A673 (cell line): ENCODE results near the gene STYK1. TPM values are rescaled to one million over a fixed set of nuclear protein-coding genes. Genes with fewer than 3 reads are reported as not detected.

ENCODE experiments used
- BruUV-seq: library from RNA; stranded (reverse); fragments of 400-500 nt; replicated peaks from 2 replicates; lab custom pipeline; 2021; lab: Mats Ljungman, UMichigan
- CTCF ChIA-PET: fragments of 300-600 bp; sonication (Branson Sonifier 250); formaldehyde crosslinking; loops from one replicate; lab custom pipeline; 2022; ENCODE audit warnings: antibody characterized with exemption; lab: Charles Lee
- POLR2A ChIA-PET: fragments of 300-600 bp; sonication (Branson Sonifier 250); formaldehyde crosslinking; loops from one replicate; lab custom pipeline; 2022; ENCODE audit warnings: antibody characterized with exemption; ENCODE audit not compliant: low non-redundant PET; lab: Charles Lee
- DNase-seq: peaks from one replicate; pipeline ENCODE4 v3.0.0-alpha.2; 2015; ENCODE audit warnings: low spot score
- H3K27ac ChIP-seq: fragments of 200-600 bp; sonication (generic); 2 replicates; pipeline ENCODE4 v1.5.1; 2016; ENCODE audit warnings: mixed run types, low read depth, mild to moderate bottlenecking, mixed read lengths, antibody characterized with exemption, low read length; ENCODE audit not compliant: poor library complexity, severe bottlenecking
- H3K27me3 ChIP-seq: fragments of 200-600 bp; sonication (generic); replicated peaks from 2 replicates; pipeline ENCODE4 v1.6.1; 2017; ENCODE audit warnings: mixed run types, low read depth, mild to moderate bottlenecking, mixed read lengths, antibody characterized with exemption, low read length; ENCODE audit not compliant: insufficient read depth, poor library complexity
- H3K36me3 ChIP-seq: fragments of 200-600 bp; sonication (generic); 2 replicates; pipeline ENCODE4 v1.6.1; 2016; ENCODE audit warnings: mixed run types, mild to moderate bottlenecking, mixed read lengths, antibody characterized with exemption, low read length; ENCODE audit not compliant: insufficient read depth, poor library complexity, severe bottlenecking
- H3K4me1 ChIP-seq: fragments of 200-600 bp; sonication (generic); 2 replicates; pipeline ENCODE4 v1.6.1; 2017; ENCODE audit warnings: mixed run types, mild to moderate bottlenecking, mixed read lengths, antibody characterized with exemption, low read length; ENCODE audit not compliant: insufficient read depth, poor library complexity, severe bottlenecking
- H3K4me3 ChIP-seq: fragments of 200-600 bp; sonication (generic); 2 replicates; pipeline ENCODE4 v1.5.1; 2016; ENCODE audit warnings: low read depth, mixed run types, mild to moderate bottlenecking, mixed read lengths, low read length; ENCODE audit not compliant: poor library complexity, severe bottlenecking
- H3K9me3 ChIP-seq: fragments of 200-600 bp; sonication (generic); 2 replicates; pipeline ENCODE4 v1.6.1; 2016; ENCODE audit warnings: mixed run types, low read depth, mild to moderate bottlenecking, mixed read lengths, antibody characterized with exemption, low read length; ENCODE audit not compliant: poor library complexity, severe bottlenecking
- EZH2 ChIP-seq: fragments of 200-600 bp; sonication (generic); IDR thresholded peaks from 2 replicates; pipeline ENCODE4 v1.6.1; 2017; ENCODE audit warnings: borderline replicate concordance, low read depth, mild to moderate bottlenecking, mixed read lengths, antibody characterized with exemption, low read length; ENCODE audit not compliant: poor library complexity, severe bottlenecking
- intact Hi-C: fragments of 100-400 bp; cut with micrococcal nuclease; formaldehyde crosslinking; loops from one replicate; pipeline ENCODE4 v1.10.0; 2022; ENCODE audit not compliant: unreplicated experiment
- total RNA-seq: library from RNA; stranded (reverse); gene quantifications from 2 replicates; pipeline ENCODE4 v1.2.3, GENCODE V29; 2021
- TF ChIP-seq, protein P1 (sequence below): fragments of 300-800, 200-600 bp; sonication (generic); conservative IDR thresholded peaks from 2 replicates; pipeline ENCODE4 v1.5.1; 2017; ENCODE audit warnings: low read depth, mild to moderate bottlenecking, antibody characterized with exemption, low read length, moderate library complexity, mixed read lengths

The STYK1 gene
- total RNA-seq, 1 experiment from 2014 or later: 0.77 TPM

DNA sequence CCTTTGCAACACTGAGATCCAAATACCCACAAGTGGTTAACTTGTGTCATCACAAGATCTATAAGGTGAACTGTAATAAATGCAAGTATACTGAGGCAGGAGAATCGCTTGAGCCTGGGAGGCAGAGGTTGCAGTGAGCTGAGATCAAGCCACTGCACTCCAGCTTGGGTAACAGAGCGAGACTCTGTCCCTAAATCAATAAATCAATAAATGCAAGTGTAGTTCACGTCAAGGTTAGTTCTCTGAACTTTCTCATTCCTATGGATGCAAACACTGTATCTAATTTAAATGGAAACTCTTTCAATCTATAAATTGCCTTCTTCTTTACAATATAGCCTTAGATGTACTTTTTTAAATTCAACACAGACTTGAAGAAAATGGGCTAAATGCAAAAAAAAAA lies 63.7 kb downstream of the STYK1 start:
- no peak overlapping the region for H3K27ac ChIP-seq
- intact Hi-C loops: no loop called here
- DNase-seq: no peak
- no peak overlapping the region for H3K4me3 ChIP-seq
- H3K36me3 ChIP-seq: peaks cover 42% of the 10 kb centered on the region
- BruUV-seq: no TSS peak
- H3K9me3 ChIP-seq: no peaks in the 10 kb centered on the region
- H3K4me1 ChIP-seq: peaks cover 4% of the 10 kb centered on the region
- H3K27me3 ChIP-seq: no peaks in the 10 kb centered on the region
- TF ChIP-seq, protein P1, sequence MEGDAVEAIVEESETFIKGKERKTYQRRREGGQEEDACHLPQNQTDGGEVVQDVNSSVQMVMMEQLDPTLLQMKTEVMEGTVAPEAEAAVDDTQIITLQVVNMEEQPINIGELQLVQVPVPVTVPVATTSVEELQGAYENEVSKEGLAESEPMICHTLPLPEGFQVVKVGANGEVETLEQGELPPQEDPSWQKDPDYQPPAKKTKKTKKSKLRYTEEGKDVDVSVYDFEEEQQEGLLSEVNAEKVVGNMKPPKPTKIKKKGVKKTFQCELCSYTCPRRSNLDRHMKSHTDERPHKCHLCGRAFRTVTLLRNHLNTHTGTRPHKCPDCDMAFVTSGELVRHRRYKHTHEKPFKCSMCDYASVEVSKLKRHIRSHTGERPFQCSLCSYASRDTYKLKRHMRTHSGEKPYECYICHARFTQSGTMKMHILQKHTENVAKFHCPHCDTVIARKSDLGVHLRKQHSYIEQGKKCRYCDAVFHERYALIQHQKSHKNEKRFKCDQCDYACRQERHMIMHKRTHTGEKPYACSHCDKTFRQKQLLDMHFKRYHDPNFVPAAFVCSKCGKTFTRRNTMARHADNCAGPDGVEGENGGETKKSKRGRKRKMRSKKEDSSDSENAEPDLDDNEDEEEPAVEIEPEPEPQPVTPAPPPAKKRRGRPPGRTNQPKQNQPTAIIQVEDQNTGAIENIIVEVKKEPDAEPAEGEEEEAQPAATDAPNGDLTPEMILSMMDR: no peak
- no peak for TF ChIP-seq EZH2
- CTCF ChIA-PET: no interaction called here
- POLR2A ChIA-PET: no interaction called here

DNA sequence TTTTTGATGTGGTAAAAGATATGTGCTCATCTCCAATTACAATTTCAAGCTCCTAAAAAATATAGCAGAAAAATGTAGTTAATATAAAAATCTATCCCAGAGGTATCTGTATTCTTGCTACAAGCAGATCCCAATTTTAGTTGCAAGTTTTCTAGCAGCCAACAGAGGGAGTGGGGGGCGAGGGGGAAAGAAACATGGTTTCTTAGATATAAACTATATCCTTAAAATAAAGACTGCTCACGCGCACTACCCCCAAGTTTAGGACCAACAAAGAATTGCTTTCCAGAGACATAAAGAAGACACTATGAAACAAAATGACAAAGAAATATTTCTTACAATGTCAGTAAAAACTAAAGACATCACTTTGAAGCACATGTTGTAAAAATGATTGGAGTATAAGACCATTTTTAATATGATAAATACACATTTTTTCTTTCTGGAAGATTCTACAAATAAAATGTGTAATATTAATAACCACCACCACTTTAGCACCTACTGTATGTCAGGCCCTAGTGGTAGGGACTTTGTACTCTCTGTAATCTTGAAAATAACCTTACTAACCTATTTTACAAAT lies 65.9 kb downstream of the STYK1 start:
- CTCF ChIA-PET: no interaction called here
- TF ChIP-seq EZH2: no peak
- TF ChIP-seq, protein P1: peak; percentile 31; the same call in 1 of the 2 replicates

DNA sequence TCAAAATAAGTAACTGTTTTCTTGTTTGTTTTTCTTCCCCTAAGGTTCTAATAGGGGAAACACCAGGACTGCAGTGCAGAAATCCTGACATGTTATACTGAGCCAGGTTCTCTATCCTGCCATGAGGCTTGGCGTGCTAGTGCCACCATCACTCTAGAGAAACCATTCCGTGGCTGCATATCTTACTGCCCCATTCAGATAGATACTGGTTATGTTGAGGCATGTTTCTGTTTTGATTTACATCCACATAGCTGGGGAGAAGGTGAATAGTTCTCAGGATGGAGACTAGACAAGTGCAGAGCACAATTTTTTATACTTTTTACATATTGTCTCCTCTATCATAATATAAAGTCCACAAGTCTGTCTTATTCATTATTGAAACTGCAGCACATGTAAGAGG lies 72.0 kb downstream of the STYK1 start:
- intact Hi-C loops: no loop called here
- H3K4me3 ChIP-seq: no peak overlapping the region
- DNase-seq: no peak
- TF ChIP-seq, protein P1: no peak
- TF ChIP-seq EZH2: no peak
- no peaks in the 10 kb centered on the region for H3K27me3 ChIP-seq
- H3K27ac ChIP-seq: no peak overlapping the region
- H3K9me3 ChIP-seq: no peaks in the 10 kb centered on the region
- no TSS peak for BruUV-seq
- peaks cover 11% of the 10 kb centered on the region for H3K36me3 ChIP-seq
- no peaks in the 10 kb centered on the region for H3K4me1 ChIP-seq
- POLR2A ChIA-PET: no interaction called here
- CTCF ChIA-PET: no interaction called here

More for the DNA sequence above, 65.9 kb downstream of the STYK1 start:
- DNase-seq: peak; percentile 19
- BruUV-seq: no TSS peak
- no peak overlapping the region for H3K27ac ChIP-seq
- H3K4me3 ChIP-seq: no peak overlapping the region
- peaks cover 4% of the 10 kb centered on the region for H3K4me1 ChIP-seq
- no peaks in the 10 kb centered on the region for H3K9me3 ChIP-seq
- POLR2A ChIA-PET: no interaction called here
- intact Hi-C loops: no loop called here
- H3K27me3 ChIP-seq: no peaks in the 10 kb centered on the region
- peaks cover 42% of the 10 kb centered on the region for H3K36me3 ChIP-seq
